GM12891 (cell line): Measurements from ENCODE around the gene WDTC1.

Experiments used
- DNase-seq: peaks from one replicate; pipeline ENCODE4 v3.0.0; 2011; ENCODE audit warnings: low spot score; ENCODE audit not compliant: insufficient read length
- FAIRE-seq: peaks from 2 replicates; lab custom pipeline; 2011; peaks lifted over from hg19 to GRCh38; lab: Jason Lieb, UNC
- PAX5 ChIP-seq: IDR thresholded peaks from 2 replicates; pipeline ENCODE4 v1.6.1; 2011; ENCODE audit warnings: low read length, moderate library complexity, mild to moderate bottlenecking; ENCODE audit not compliant: insufficient read depth, severe bottlenecking
- POLR2A ChIP-seq: IDR thresholded peaks from 2 replicates; pipeline ENCODE4 v1.6.1; 2011; ENCODE audit warnings: low read depth, low read length, control low read depth
- POLR2AphosphoS5 ChIP-seq: IDR thresholded peaks from 2 replicates; pipeline ENCODE4 v1.6.1; 2011; ENCODE audit warnings: low read depth, low read length, control low read depth
- POU2F2 ChIP-seq: IDR thresholded peaks from 2 replicates; pipeline ENCODE4 v1.6.1; 2011; ENCODE audit warnings: low read depth, mild to moderate bottlenecking, control low read depth, low read length, moderate library complexity
- SPI1 ChIP-seq: IDR thresholded peaks from 2 replicates; pipeline ENCODE4 v1.6.1; 2011; ENCODE audit warnings: low read depth, low read length, control low read depth
- TAF1 ChIP-seq: IDR thresholded peaks from 2 replicates; pipeline ENCODE4 v1.6.1; 2011; ENCODE audit warnings: low read depth, low read length, control low read depth

Gene WDTC1

DNA sequence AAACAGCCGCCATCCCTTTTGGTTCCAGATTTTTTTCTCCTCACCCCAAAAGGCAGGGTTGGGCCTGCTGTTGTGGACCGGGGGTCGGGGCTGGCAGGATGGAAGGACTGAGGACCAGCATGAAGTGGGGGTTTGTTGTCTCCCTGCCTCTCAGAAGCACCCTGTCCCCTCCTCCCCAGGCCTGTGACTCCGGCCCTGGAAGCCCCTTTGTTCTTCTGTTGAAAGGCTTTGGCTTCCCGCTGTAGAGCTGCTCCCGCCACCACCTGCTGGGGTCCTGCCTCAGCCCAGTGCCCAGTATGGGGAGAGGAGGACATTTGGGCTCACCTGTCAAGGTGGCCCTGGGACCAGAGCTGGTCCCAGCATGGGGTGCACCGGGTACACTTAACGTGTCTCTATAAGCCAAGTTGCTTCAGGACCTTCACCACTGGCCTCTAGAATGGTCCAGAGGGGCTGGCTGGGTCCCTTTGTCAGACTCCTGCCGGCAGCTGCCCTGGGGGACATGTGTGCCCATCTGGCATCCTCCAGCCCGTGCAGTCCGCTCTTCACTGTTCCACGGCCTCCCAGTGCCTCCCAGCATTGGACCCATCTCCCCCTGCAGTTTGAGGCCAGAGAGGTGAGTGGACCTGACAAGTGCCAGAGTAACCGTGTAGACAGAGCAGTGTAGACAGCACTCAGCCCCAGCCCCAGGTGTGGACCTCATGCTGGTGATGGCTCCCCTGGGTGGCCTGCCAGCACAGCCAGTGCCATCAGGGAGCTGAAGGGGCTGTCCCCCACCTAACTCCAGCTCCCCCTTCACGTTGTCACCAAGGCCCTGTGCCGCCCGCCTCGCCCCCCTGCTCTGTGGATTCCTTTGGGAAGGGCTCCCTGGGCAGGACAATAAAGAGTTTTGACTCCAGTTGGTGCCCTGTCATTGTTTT lies 101.3 kb downstream of the WDTC1 start:
- FAIRE-seq (no peak), DNase-seq (no peak)
- TF ChIP-seq SPI1: no peak
- peak; percentile 26; the same call in 1 of the 2 replicates for TF ChIP-seq POLR2A
- TF ChIP-seq POU2F2: no peak
- TF ChIP-seq PAX5: no peak
- TF ChIP-seq TAF1: no peak
- TF ChIP-seq POLR2AphosphoS5: 0 out of 2 replicates have a peak, but pooled peaks have one; percentile 14

DNA sequence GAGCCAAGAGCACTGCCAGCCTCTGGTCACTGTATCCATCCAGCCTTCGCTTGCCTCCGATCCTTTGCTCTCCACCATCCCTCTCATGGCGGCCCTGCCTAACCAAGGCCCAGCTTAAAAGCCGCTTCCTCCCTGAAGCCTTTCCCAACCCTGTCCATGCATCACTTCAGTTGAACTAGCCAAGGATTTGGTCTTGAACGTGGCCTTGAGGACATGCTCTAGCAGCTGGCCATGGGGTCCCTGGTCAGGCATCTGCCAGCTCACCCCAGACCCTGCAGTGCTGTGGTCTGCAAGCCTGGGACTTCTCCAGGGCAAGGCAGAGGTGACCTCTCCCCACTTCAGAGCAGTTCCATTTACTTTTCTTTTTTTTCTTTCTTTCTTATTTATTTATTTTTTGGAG lies 102.3 kb downstream of the WDTC1 start:
- FAIRE-seq (no peak), DNase-seq (no peak)
- TF ChIP-seq TAF1 (no peak), POLR2AphosphoS5 (no peak), PAX5 (no peak), SPI1 (no peak), POU2F2 (no peak), POLR2A (no peak)

DNA sequence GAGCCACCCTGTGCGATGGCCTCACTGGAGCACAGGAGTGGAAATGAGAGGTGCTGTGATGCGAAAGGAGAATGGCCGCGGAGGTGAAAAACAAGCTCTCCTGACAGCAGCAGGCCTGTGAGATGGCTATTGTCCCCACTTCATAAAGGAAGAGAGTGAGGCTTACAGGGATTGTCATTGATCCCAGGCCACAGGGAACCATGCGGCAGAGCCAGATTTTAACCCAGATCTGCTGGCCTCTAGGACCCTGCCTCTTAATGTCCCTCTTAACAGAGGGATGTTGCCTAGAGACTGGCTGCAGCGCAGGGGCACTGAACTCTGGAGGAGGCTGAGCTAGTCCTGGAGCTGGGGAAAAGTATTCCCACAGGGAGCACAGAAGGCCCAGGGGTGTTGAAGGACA lies 104.3 kb downstream of the WDTC1 start:
- TF ChIP-seq POLR2AphosphoS5 (no peak), POU2F2 (no peak)
- FAIRE-seq (no peak), DNase-seq (no peak)

DNA sequence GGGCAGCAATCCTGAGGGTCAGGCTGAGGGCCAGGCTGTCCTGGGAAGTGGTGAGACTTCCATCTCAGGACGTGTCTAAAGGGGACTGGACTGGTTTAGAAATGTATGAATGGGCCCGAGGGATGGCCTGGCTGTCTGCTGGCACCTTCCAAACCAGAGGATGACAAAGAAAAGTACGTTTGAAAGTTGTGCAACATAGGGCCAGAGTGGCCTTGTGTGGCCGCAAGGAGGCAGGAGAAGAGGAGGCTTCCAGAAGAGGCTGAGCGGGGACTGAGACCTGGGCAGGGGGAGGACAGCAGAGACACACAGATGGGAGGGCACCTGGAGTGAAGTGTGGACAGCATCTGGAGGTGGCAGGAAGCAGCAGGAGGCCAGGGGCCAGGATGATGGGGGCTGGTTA lies 104.8 kb downstream of the WDTC1 start:
- FAIRE-seq (no peak), DNase-seq (no peak)
- TF ChIP-seq POLR2AphosphoS5: no peak

GRCh38 chr1:27341525-27342252 lies 107.3 kb downstream of the WDTC1 start, which contains the start of gene SYTL1:
TSS of gene SYTL1 (plus strand) at chr1:27342022. CDS start at chr1:27345335, 3,313 bp downstream.
- TF ChIP-seq PAX5: no peak
- TF ChIP-seq POU2F2: no peak
- TF ChIP-seq SPI1: peak; percentile 74
- TF ChIP-seq TAF1: no peak
- DNase-seq: peak; percentile 86
- no peak for FAIRE-seq

GRCh38 chr1:27342391-27342777 lies 108.0 kb downstream of the WDTC1 start:
- no peak for TF ChIP-seq POLR2AphosphoS5
- FAIRE-seq: peak; percentile 85
- no peak for DNase-seq

DNA sequence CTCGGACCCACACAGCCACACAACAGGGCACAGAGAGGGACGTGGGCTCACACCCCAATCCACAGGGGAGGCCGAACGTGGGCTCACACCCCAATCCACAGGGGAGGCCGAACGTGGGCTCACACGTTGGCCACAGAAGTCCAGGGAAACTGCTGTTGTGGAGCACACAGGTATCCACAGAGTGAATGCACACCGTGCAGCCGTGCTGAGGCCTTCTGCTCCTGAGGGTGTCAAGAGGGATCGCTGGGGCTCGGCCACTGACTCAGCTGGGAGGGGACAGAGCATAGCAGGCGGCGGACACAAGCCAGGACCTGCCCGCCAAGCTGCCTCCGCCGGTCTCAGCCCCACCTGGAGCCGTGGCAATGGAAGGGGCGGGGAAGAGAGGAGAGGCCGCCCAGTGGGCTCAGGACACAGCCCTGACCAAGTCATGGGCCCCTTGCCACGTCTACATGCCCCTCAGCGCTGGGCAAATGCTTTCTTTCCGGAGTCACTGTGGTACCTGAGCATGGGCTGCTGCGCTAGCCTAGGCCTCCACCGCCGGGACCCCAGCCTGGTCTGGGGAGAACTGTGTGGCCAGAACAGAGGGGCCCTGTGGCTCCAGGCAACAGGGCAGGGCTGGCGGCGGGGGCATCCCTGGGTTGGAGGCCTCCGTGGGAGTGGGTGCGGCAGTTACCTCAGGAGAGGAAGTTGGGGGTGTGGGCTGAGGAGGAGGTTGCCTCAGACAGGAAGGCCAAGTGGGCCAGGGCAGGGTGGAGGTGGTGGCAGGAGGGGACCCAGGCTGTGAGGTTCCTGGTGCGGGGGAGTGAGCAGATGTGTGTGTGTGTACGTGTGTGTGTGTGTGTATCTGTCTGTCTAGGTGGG lies 108.6 kb downstream of the WDTC1 start:
- DNase-seq (peak; percentile 58), FAIRE-seq (peak; percentile 91)
- 0 out of 2 replicates have a peak, but pooled peaks have one; percentile 8 for TF ChIP-seq POU2F2
- no peak for TF ChIP-seq POLR2AphosphoS5
- peak; percentile 63 for TF ChIP-seq SPI1
- no peak for TF ChIP-seq PAX5
- no peak for TF ChIP-seq TAF1

GRCh38 chr1:27343639-27344025 lies 109.2 kb downstream of the WDTC1 start:
- TF ChIP-seq PAX5: no peak
- TF ChIP-seq POLR2A: no peak
- TF ChIP-seq POLR2AphosphoS5: no peak
- TF ChIP-seq TAF1: no peak
- TF ChIP-seq POU2F2: no peak
- no peak for TF ChIP-seq SPI1
- FAIRE-seq (no peak), DNase-seq (no peak)

GRCh38 chr1:27345272-27345671 lies 110.8 kb downstream of the WDTC1 start:
- TF ChIP-seq POU2F2 (no peak), TAF1 (no peak), POLR2A (no peak), SPI1 (no peak), PAX5 (no peak), POLR2AphosphoS5 (no peak)
- DNase-seq: no peak
- no peak for FAIRE-seq
